Coronary artery (tissue), 2 donors: ENCODE measurements around the gene AJM1.
"Not testable (repeated sequence)": the region's sequence is repeated elsewhere in the genome, so short reads cannot be mapped to it uniquely, and the experiment has no call there.

Source experiments
- DNase-seq: peaks from one replicate; pipeline ENCODE4 v3.0.0-alpha.2; 2017; ENCODE audit warnings: low spot score
- H3K27ac ChIP-seq, 2 donors: fragments of 200-600 bp; sonication (generic); one replicate each; pipeline ENCODE4 v1.5.1; 2016 to 2019
- H3K4me3 ChIP-seq: fragments of 200-600 bp; sonication (generic); 2 replicates; pipeline ENCODE4 v1.5.1; 2016; ENCODE audit warnings: mild to moderate bottlenecking, moderate library complexity
- TF ChIP-seq, protein P1 (sequence below): fragments of 200-600 bp; sonication (generic); IDR thresholded peaks from one replicate; pipeline ENCODE4 v1.5.1; 2019; ENCODE audit warnings: antibody characterized with exemption

The AJM1 gene

DNA sequence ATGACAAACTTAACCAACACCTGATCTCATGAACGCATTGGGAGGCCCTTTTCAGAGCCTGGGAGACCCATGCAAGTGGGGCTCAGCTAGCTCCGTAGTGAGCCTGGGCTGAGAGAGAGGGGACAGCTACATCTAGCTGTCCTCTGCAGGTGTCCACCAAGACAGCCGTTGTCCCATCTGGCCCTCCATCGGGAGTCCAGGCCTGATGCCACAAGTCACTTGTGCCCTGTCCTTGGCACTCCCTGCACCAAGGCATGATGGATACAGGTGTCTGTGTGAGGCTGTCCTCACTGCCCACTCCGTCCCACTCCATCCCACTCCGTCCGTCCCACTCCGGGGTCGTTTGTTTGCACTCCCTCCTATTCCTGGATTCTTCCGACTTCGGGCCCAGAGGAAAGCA lies 26.4 kb downstream of the AJM1 start:
- peak; percentile 71 for DNase-seq
- H3K4me3 ChIP-seq, result no peak overlapping the region
- TF ChIP-seq, protein P1, sequence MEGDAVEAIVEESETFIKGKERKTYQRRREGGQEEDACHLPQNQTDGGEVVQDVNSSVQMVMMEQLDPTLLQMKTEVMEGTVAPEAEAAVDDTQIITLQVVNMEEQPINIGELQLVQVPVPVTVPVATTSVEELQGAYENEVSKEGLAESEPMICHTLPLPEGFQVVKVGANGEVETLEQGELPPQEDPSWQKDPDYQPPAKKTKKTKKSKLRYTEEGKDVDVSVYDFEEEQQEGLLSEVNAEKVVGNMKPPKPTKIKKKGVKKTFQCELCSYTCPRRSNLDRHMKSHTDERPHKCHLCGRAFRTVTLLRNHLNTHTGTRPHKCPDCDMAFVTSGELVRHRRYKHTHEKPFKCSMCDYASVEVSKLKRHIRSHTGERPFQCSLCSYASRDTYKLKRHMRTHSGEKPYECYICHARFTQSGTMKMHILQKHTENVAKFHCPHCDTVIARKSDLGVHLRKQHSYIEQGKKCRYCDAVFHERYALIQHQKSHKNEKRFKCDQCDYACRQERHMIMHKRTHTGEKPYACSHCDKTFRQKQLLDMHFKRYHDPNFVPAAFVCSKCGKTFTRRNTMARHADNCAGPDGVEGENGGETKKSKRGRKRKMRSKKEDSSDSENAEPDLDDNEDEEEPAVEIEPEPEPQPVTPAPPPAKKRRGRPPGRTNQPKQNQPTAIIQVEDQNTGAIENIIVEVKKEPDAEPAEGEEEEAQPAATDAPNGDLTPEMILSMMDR, result no peak
- H3K27ac ChIP-seq, result no peak overlapping the region

DNA sequence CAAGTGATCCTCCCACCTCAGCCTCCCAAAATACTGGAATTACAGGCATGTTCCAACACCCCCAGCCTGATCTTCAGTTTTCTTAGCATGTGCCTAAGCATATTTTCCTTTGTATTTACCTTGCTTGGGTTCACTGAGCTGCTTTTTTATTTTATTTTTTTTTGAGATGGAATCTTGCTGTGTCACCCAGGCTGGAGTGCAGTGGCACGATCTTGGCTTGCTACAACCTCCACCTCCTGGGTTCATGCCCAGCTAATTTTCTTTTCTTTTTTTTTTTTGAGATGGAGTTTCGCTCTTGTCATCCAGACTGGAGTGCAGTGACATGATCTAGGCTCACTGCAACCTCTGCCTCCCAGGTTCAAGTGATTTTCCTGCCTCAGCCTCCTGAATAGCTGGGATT lies 27.3 kb downstream of the AJM1 start:
- not testable (repeated sequence) for DNase-seq, H3K4me3 ChIP-seq, H3K27ac ChIP-seq

DNA sequence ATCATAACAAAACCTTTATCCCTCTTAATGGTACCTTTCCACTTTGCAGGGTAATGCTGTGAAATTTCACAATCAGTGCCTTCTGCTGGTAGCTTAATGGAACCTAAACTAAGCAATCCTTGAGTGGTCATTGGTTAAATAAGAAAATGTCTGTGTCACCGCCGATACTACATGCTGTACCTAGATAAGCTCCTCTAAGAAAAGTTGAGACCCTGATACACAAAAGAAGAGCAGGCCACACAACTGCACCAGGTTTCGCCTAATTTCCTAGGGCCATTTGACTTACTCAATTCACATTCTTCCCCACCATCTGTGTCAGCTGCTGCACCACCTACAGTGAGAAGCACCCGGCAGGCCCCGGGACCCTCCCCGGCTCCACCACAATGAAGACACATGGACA lies 32.9 kb downstream of the AJM1 start:
- TF ChIP-seq, protein P1, result no peak
- no peak for DNase-seq
- Histone ChIP-seq H3K4me3 (no peak overlapping the region), H3K27ac (no peak overlapping the region)

DNA sequence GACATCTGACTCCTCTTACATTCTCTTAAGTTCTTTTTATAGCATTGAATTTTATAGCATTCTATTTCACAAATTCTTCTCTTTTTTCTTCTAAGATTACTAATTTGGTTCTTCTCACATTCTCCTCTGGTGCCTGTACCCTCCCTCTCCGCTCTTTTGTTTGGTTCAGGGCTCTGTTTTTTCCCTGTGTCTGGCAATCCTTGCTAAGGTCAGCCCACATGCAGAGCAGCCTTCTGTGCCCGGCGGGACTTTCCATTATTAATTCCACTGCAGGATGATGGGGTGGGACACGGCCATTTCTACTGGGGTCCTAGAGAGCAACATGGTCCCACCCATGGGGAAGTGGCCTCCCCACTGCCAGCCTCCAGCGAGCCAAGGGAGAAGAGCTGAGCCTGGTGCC lies 34.2 kb downstream of the AJM1 start:
- DNase-seq, result no peak

DNA sequence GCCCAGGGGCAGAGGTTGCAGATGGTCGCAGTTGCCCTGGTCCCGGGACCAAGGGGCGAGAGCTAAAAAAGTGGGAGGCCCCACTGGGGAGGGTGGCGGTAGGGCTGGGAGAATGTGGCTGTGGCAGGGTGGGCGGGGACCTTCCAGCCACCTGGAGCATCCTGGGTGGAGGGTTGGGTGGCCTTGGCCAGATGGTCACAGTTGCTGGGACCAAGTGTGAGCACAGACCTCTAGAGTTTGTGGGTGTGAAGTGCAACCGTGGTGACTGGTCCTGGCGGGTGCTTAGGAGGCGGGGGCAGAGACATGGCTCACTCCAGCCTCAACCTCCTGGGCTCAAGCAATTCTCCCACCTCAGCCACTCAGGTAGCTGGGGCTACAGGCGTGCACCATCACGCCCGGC lies 38.4 kb downstream of the AJM1 start:
- no peak overlapping the region for H3K27ac ChIP-seq

More for the DNA sequence above, 34.2 kb downstream of the AJM1 start:
- H3K4me3 ChIP-seq, result no peak overlapping the region
- no peak overlapping the region for H3K27ac ChIP-seq
- TF ChIP-seq, protein P1, result no peak

DNA sequence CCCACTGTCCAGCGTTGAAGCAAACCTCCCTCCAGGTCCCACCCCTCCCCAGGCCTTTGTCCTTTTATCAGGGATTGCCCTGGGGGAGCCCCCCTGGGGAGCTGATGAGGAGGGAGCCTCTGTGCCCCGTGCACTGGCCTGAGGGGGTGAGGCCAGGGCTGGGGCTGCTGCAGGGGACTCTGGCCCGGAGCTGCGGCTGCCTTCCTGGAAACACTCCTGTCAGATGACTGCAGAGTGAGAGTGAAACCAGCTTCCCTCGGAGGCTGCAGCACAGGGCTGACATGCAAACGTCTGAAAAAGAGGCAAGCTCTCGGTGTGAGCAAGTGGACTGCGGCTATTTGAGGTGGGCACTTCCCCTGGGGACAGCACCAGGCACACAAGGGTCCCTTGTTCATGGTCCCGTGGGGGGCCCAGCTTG lies 39.4 kb downstream of the AJM1 start:
- DNase-seq, result no peak
- TF ChIP-seq, protein P1, result no peak
- no peak overlapping the region for H3K4me3 ChIP-seq
- H3K27ac ChIP-seq, result no peak overlapping the region

More for the DNA sequence above, 38.4 kb downstream of the AJM1 start:
- no peak overlapping the region for H3K4me3 ChIP-seq
- DNase-seq, result no peak
- TF ChIP-seq, protein P1, result no peak

DNA sequence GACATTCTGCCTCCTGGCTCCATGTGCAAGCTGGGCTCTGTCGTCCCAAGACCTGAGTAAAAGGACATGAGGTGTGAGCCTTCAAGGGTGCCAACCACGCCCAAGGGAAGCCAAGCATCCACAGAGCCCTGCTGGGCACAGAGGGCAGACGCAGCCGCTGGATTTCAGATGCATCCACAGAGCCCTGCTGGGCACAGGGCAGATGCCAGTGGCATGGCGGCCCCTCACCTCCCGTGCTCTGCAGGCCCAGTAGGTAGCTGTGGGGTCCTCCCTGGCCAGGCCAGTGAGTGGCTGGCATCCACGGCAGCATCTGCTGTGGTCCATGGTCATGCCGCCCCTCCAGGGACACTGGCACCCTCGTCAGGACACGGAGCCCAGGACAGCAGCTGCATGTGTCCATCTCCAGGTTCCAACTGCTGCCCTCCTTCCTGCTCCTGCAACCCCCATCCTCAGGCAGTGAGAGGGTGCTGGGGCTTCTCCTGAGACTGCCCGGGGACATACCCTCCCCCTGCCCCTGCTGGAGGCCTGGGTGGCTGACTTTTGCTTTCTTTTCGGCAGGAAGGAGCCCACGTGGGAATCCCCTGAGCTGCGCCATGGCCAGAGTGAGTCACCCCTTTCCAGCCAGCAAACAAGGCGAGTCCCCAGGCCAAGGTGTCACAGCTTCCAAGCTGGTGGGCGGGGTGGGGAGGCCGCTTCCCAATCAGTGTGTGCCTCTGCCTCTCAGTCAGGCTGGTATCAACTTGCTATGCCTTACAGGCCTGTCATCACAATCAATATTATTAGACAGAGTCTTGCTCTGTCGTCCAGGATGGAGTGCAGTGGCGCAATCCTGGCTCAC lies 40.0 kb downstream of the AJM1 start:
- peak overlapping the region in 1 of 2 donors; percentile 37 for H3K27ac ChIP-seq
- TF ChIP-seq, protein P1, result no peak
- H3K4me3 ChIP-seq, result peak overlapping the region; percentile 36
- no peak for DNase-seq

DNA sequence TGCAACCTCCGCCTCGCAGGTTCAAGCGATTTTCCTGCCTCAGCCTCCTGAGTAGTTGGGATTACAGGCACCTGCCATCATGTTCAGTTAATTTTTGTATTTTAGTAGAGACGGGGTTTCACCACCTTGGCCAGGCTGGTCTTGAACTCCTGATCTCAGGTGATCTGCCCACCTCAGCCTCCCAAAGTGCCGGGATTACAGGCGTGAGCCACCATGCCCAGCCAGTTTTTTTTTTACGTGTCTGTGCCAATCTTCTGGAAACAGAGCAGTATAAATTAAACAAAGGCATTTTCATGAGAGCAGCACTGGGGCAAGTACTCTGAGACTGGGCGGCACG lies 40.6 kb downstream of the AJM1 start:
- DNase-seq, H3K27ac ChIP-seq, H3K4me3 ChIP-seq: not testable (repeated sequence)

DNA sequence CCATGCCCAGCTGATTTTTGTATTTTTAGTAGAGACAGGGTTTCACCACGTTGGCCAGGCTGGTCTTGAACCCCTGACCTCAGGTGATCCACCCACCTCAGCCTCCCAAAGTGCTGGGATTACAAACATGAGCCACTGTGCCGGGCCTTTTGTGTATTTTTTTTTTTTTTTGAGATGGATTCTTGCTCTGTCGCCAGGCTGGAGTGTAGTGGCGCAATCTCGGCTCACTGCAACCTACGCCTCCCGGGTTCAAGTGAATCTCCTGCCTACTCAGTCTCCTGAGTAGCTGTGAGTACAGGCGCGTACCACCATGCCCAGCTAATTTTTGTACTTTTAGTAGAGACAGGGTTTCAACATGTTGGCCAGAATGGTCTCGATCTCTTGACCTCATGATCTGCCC lies 41.4 kb downstream of the AJM1 start:
- H3K4me3 ChIP-seq, H3K27ac ChIP-seq, DNase-seq: not testable (repeated sequence)
